Measurements from ENCODE around the gene KIAA0753. TPM values are rescaled to one million over a fixed set of nuclear protein-coding genes. Genes with fewer than 3 reads are reported as not detected.

KIAA0753 gene
- total and polyA plus RNA-seq, 7 experiments from 2014 or later: 2.6 to 18.4 (median 13.3) TPM

GRCh38 chr17:6639586-6640535, 650 bp downstream of the KIAA0753 start:
- H3K4me3 ChIP-seq (ENCODE audit: low read length): peak overlapping the region; percentile 91
- peak overlapping the region; percentile 86 for H3K27ac ChIP-seq (ENCODE audit: low read depth, low read length)
- DNase-seq (peak in 5 of 9 donors; percentile 14 to 53 (median 38)), ATAC-seq (peak; percentile 35)
- H3K9me3 ChIP-seq (ENCODE audit: control insufficient read depth in 2 of 3, low read length in 3 of 3): no peaks in the 10 kb centered on the region
- Mint-ChIP-seq H3K27ac (peak overlapping the region; percentile 38 to 99 (median 95)), H3K9me3 (no peaks in the 10 kb centered on the region), H3K36me3 (peaks cover 0 to 10% (median 2%) of the 10 kb centered on the region in 5 donors), H3K27me3 (no peaks in the 10 kb centered on the region), H3K4me1 (peaks cover 34 to 58% (median 42%) of the 10 kb centered on the region in 7 donors), H3K4me3 (peak overlapping the region; percentile 90 to 98 (median 96))
- no peaks in the 10 kb centered on the region for H3K27me3 ChIP-seq (ENCODE audit: control insufficient read depth in 2 of 2, insufficient read depth in 2 of 2, low read length in 2 of 2)
- ChIA-PET POLR2A (interaction anchor here (1.0 to 4.5 kb wide), 3 partner anchors 10 to 528 kb away, joined by 3 to 51 read pairs (median 3); partner anchors contain the start of genes C17orf100 and MED31), CTCF (interaction anchor here (1.5 kb wide), 1 partner anchor 11 kb away, joined by 3 read pairs; the partner anchor contains the start of genes C17orf100 and MED31)
- H3K36me3 ChIP-seq (ENCODE audit: control insufficient read depth in 2 of 3, insufficient read depth in 3 of 3, low read length in 3 of 3): peaks cover 0 to 19% (median 6%) of the 10 kb centered on the region in 3 experiments
- intact Hi-C loops (cut with micrococcal nuclease): loop anchor here (1.0 to 10.0 kb wide), 9 partner anchors 11 to 1742 kb away; partner anchors contain the start of genes C17orf100 (in 2 of the 2), MED31 (in 2 of the 2), PIMREG (in 2 of the 2) and NLRP1 (in 1 of the 2)
- peaks cover 17 to 24% of the 10 kb centered on the region in 2 donors for H3K4me1 ChIP-seq (ENCODE audit: control insufficient read depth in 2 of 2, insufficient read depth in 2 of 2, low read length in 2 of 2)

- ChIA-PET POLR2A (interaction anchor here (1.0 to 4.5 kb wide), 3 partner anchors 10 to 300 kb away, joined by 3 to 51 read pairs (median 3); partner anchors contain the start of genes C17orf100 and MED31), CTCF (no interaction called here)
- H3K27ac Mint-ChIP-seq: peak overlapping the region in 7 of 9 donors; percentile 22 to 99 (median 98)
- DNase-seq: peak in 1 of 9 donors; percentile 29
- peak overlapping the region; percentile 90 to 98 (median 96) for H3K4me3 Mint-ChIP-seq
- Histone ChIP-seq H3K27ac (ENCODE audit: low read depth, low read length) (peak overlapping the region; percentile 86), H3K9me3 (ENCODE audit: control insufficient read depth in 2 of 3, low read length in 3 of 3) (no peaks in the 10 kb centered on the region), H3K27me3 (ENCODE audit: control insufficient read depth in 2 of 2, insufficient read depth in 2 of 2, low read length in 2 of 2) (no peaks in the 10 kb centered on the region), H3K4me3 (ENCODE audit: low read length) (peak overlapping the region; percentile 91), H3K4me1 (ENCODE audit: control insufficient read depth in 2 of 2, insufficient read depth in 2 of 2, low read length in 2 of 2) (peaks cover 17 to 24% of the 10 kb centered on the region in 2 donors), H3K36me3 (ENCODE audit: control insufficient read depth in 2 of 3, insufficient read depth in 3 of 3, low read length in 3 of 3) (peaks cover 0 to 25% (median 0%) of the 10 kb centered on the region in 3 experiments)
- intact Hi-C loops (cut with micrococcal nuclease): no loop called here
- no peaks in the 10 kb centered on the region for H3K9me3 Mint-ChIP-seq
- no peaks in the 10 kb centered on the region for H3K27me3 Mint-ChIP-seq
- peaks cover 5 to 13% (median 9%) of the 10 kb centered on the region in 5 donors for H3K36me3 Mint-ChIP-seq
- H3K4me1 Mint-ChIP-seq: peaks cover 29 to 51% (median 46%) of the 10 kb centered on the region in 7 donors
- no peak for ATAC-seq
Observed at GRCh38 chr17:6639014-6639585, 1.4 kb downstream of the KIAA0753 start.

DNA sequence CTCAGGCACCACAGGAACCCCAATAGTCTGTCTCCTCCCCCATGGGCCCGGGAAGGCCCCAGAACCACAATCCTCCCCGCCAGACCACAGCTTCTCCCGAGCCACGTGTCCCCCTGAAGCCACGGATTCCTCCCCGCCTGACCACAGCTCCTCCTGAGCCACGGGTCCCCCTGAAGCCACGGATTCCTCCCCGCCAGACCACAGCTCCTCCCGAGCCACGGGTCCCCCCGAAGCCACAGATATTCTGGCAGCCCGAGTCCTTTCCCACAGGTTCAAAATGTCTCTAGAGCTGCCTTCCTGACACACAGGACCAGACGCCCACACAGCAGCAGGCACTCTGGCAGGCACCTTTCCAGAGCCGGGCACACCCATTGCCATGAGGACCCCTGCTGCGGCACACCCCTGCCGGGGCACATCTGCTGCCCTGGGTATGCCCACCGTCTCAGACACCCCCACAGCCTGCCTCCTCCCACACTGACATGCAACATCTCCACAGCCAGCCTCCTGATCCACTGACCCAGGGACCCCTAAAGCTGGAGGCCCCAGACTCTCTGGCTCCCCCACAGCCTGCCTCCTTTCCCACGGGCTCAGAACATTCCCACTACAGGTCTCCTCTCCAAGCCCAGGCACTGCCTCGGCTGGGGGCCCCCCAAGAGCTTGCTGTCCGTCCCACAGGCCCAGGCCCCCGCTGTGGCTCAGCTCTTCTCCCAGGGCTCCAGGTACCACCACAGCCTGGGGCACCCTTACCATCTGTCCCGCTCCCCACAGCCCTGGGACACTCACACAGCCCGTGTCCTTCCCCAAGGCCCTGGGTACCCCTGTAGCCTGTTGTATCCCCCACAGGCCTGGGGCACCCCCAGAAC, 2.2 kb downstream of the KIAA0753 start:
- ATAC-seq (no peak), DNase-seq (no peak)
- POLR2A ChIA-PET: interaction anchor here (0.6 to 4.5 kb wide), 5 partner anchors 9 to 300 kb away, joined by 3 to 51 read pairs (median 3); partner anchors contain the start of genes C17orf100 and MED31
- no peaks in the 10 kb centered on the region for H3K27me3 ChIP-seq (ENCODE audit: control insufficient read depth in 2 of 2, insufficient read depth in 2 of 2, low read length in 2 of 2)
- H3K9me3 ChIP-seq (ENCODE audit: control insufficient read depth in 2 of 3, low read length in 3 of 3): no peaks in the 10 kb centered on the region
- peaks cover 17 to 24% of the 10 kb centered on the region in 2 donors for H3K4me1 ChIP-seq (ENCODE audit: control insufficient read depth in 2 of 2, insufficient read depth in 2 of 2, low read length in 2 of 2)
- Mint-ChIP-seq H3K27ac (peak overlapping the region in 4 of 9 donors; percentile 25 to 88 (median 50)), H3K9me3 (no peaks in the 10 kb centered on the region), H3K4me1 (peaks cover 29 to 46% (median 42%) of the 10 kb centered on the region in 7 donors), H3K36me3 (peaks cover 8 to 18% (median 15%) of the 10 kb centered on the region in 5 donors), H3K27me3 (no peaks in the 10 kb centered on the region), H3K4me3 (peak overlapping the region in 9 of 10 donors; percentile 44 to 97 (median 65))
- H3K4me3 ChIP-seq (ENCODE audit: low read length): no peak overlapping the region
- CTCF ChIA-PET: no interaction called here
- H3K27ac ChIP-seq (ENCODE audit: low read depth, low read length): no peak overlapping the region
- H3K36me3 ChIP-seq (ENCODE audit: control insufficient read depth in 2 of 3, insufficient read depth in 3 of 3, low read length in 3 of 3): peaks cover 3 to 23% (median 5%) of the 10 kb centered on the region in 3 experiments
- intact Hi-C loops (cut with micrococcal nuclease): no loop called here

- peak overlapping the region in 1 of 10 donors; percentile 37 for H3K4me3 Mint-ChIP-seq
- DNase-seq (no peak), ATAC-seq (no peak)
- H3K27me3 Mint-ChIP-seq: no peaks in the 10 kb centered on the region
- Histone ChIP-seq H3K27ac (ENCODE audit: low read depth, low read length) (no peak overlapping the region), H3K9me3 (ENCODE audit: control insufficient read depth in 2 of 3, low read length in 3 of 3) (no peaks in the 10 kb centered on the region), H3K27me3 (ENCODE audit: control insufficient read depth in 2 of 2, insufficient read depth in 2 of 2, low read length in 2 of 2) (no peaks in the 10 kb centered on the region), H3K36me3 (ENCODE audit: control insufficient read depth in 2 of 3, insufficient read depth in 3 of 3, low read length in 3 of 3) (peaks cover 5 to 24% (median 7%) of the 10 kb centered on the region in 3 experiments), H3K4me3 (ENCODE audit: low read length) (no peak overlapping the region), H3K4me1 (ENCODE audit: control insufficient read depth in 2 of 2, insufficient read depth in 2 of 2, low read length in 2 of 2) (peaks cover 17 to 24% of the 10 kb centered on the region in 2 donors)
- intact Hi-C loops (cut with micrococcal nuclease): no loop called here
- peaks cover 14 to 26% (median 20%) of the 10 kb centered on the region in 5 donors for H3K36me3 Mint-ChIP-seq
- H3K27ac Mint-ChIP-seq: peak overlapping the region in 2 of 9 donors; percentile 25 to 43
- ChIA-PET CTCF (no interaction called here), POLR2A (interaction anchor here (0.6 to 1.1 kb wide), 2 partner anchors 13 to 16 kb away, joined by 3 read pairs; no protein-coding TSS in a partner anchor)
- peaks cover 27 to 45% (median 34%) of the 10 kb centered on the region in 7 donors for H3K4me1 Mint-ChIP-seq
- no peaks in the 10 kb centered on the region for H3K9me3 Mint-ChIP-seq
Observed at GRCh38 chr17:6637458-6637840, 3.1 kb downstream of the KIAA0753 start.

DNA sequence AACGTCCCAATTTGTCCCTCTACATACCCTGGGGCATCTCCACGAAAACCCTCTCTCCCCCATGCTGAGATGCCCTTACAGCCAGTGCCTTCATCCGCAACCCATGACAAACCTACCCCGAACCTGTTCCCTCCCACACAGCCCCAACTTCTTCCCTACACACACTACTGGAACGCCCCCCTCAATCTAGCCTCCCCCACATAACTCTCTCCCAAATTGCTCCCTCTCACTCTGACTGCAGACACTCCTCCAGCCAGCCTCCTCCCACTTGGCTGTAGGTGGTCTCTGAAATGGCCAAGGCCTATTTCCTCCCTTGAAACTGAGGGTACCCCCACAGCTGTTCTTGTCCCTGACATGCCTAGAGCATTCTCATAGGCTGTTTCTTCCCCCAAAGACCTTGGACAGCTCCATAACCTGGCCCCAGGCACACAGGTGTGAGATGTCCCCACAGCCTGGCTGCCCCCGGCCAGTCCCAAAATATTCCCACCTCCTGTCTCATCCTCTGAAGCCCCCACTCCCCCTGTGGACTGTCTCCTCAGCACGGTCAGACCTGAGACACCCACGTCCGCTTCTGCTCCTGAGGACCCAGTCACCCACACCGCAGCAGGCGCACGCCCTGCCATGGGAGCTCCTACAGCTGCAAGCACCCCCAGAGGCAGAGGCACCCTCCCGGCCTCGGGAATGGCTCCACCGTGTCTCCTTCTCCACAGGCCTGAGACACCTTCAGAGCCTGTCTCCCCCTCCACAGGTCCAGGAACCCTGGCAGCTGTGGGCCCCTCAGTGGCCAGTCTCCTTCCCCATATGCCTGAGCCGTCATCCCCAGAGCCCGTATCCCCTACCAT, 3.7 kb downstream of the KIAA0753 start:
- Mint-ChIP-seq H3K27me3 (no peaks in the 10 kb centered on the region), H3K4me1 (peaks cover 21 to 42% (median 28%) of the 10 kb centered on the region in 7 donors), H3K4me3 (peak overlapping the region in 2 of 10 donors; percentile 37 to 73), H3K36me3 (peaks cover 14 to 31% (median 23%) of the 10 kb centered on the region in 5 donors), H3K9me3 (no peaks in the 10 kb centered on the region), H3K27ac (peak overlapping the region in 2 of 9 donors; percentile 50 to 65)
- H3K27ac ChIP-seq (ENCODE audit: low read depth, low read length): no peak overlapping the region
- no peak overlapping the region for H3K4me3 ChIP-seq (ENCODE audit: low read length)
- ChIA-PET CTCF (no interaction called here), POLR2A (no interaction called here)
- DNase-seq (no peak), ATAC-seq (no peak)
- no peaks in the 10 kb centered on the region for H3K27me3 ChIP-seq (ENCODE audit: control insufficient read depth in 2 of 2, insufficient read depth in 2 of 2, low read length in 2 of 2)
- H3K36me3 ChIP-seq (ENCODE audit: control insufficient read depth in 2 of 3, insufficient read depth in 3 of 3, low read length in 3 of 3): peaks cover 5 to 27% (median 7%) of the 10 kb centered on the region in 3 experiments
- intact Hi-C loops (cut with micrococcal nuclease): no loop called here
- H3K4me1 ChIP-seq (ENCODE audit: control insufficient read depth in 2 of 2, insufficient read depth in 2 of 2, low read length in 2 of 2): peaks cover 13 to 18% of the 10 kb centered on the region in 2 donors
- H3K9me3 ChIP-seq (ENCODE audit: control insufficient read depth in 2 of 3, low read length in 3 of 3): no peaks in the 10 kb centered on the region

All from naive thymus-derived CD4-positive, alpha-beta T cell (primary cell).